ENCODE data around the gene ID1. TPM values are rescaled to one million over a fixed set of nuclear protein-coding genes. Genes with fewer than 3 reads are reported as not detected.
"Not testable (repeated sequence)": the region's sequence is repeated elsewhere in the genome, so short reads cannot be mapped to it uniquely, and the experiment has no call there.

The ID1 gene
- total RNA-seq, 1 experiment from 2014 or later, result 396 TPM

- DNase-seq, result no peak
- Histone ChIP-seq H3K9me3 (no peaks in the 10 kb centered on the region), H3K36me3 (peaks cover 26% of the 10 kb centered on the region), H3K4me3 (no peak overlapping the region), H3K27me3 (no peaks in the 10 kb centered on the region)
Observed at GRCh38 chr20:31570735-31571617, 34.1 kb upstream of the ID1 start.

DNA sequence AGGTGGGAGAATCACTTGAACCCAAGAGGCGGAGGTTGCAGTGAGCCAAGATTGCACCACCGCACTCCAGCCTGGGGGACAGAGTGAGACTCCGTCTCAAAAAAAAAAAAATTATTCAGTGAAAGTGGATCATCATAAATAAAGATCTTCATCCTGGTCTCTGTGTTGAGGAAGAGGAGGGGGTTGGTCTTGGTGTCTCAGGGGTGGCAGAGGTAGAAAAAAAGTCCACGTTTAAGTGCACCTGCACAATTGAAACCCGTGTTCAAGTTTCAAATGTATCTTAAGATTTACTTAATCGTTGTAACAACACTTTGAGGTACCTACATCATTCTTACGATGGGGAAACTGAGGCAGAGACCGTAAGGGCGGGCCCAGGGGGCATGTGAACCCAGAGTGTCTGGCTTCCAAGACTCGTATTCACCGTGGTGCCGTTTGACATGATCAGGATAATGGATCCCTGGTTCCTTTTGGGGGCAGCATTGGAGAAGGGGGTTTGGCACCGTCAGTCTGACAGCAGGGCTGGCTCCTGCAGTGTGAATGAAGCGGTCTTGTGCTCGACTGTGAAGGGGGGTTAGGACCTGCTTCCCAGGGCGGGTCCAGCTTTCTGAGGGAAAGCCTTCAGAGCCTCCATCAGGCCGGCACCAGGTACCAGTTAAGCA, 32.9 kb upstream of the ID1 start:
- Histone ChIP-seq H3K36me3 (peaks cover 19% of the 10 kb centered on the region), H3K9me3 (no peaks in the 10 kb centered on the region), H3K27me3 (no peaks in the 10 kb centered on the region), H3K4me3 (peak overlapping the region; percentile 32)
- no peak for DNase-seq

DNA sequence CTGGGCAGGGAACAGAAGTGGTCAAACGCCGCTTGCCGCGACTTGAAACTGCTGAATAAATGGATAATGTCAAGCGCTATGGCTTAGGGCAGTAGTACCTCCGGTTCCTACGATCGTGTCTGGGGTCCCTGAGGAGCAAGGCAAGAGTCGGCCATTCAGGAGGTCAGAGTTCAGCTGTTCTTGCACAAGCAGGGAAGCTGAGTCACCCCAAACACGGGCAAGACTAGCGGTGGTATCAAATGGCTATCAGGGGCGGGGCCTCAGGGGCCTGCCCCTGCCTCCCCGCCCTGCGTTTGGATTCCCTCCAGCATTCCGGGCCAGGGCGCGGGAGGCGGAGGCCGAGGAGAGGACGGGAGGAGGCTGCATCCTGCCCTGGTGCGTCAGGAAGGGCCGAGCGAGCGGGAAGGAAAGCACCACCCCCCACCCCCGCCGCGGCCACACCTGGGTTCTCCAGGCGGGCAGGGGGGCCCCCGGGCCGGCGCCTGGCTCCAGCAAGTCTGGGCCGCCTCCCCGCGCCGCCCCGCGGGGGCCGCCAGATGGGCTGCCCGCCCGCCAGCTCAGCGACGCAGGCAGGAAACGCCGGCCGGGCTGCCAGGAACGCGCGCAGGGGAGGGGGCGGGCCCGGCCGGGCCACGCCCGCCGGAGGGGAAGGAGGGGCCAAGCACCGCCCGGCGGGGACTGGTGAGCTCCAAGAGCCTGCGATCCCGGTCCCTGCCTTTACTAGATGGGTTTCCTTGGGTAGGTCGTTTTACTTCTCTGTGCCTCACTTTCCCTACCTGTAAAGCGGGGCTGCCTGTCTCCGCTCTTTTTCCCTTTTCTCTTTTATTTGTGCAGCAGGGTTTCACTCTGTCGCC, 32.2 kb upstream of the ID1 start:
- H3K9me3 ChIP-seq, result no peaks in the 10 kb centered on the region; the same call in 1 of the 2 replicates
- H3K36me3 ChIP-seq, result peaks cover 19% of the 10 kb centered on the region
- H3K4me3 ChIP-seq, result peak overlapping the region; percentile 43
- H3K27me3 ChIP-seq, result no peaks in the 10 kb centered on the region
- DNase-seq, result peak; percentile 98

DNA sequence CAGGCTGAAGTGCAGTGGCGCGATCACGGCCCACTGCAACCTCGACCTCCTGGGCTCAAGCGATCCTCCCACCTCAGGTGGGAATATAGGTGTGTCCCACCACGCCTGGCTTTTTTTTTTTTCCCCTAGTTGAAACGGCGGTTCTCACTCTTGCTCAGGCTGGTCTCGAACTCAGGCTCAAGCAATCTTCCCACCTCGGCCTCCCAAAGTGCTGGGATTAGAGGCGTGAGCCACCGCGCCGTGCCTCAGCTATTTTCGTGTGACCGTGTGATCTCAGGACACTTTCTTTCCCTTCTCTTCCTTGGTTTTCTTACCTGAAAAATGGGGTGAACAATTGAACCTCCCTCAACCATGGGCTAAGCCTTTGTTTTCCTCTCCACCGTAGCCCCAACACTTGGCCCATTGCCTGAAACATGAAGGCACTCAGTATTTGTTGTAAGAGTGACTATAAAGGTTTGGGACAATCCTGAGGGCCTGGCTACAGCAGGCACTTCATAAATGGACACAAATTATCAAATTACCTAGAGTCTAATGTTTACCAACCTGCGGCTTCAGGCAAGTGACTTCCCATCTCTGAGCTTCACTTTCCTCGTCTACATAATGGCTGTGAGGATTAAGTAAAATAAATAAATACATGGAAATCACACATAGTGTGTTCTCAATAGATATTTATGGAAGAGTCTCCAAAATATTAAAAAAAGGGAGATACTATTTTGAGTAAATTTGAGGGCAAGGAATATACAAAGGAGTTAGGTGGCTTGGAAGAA, 31.4 kb upstream of the ID1 start:
- DNase-seq, result no peak
- no peaks in the 10 kb centered on the region for H3K27me3 ChIP-seq
- H3K9me3 ChIP-seq, result peaks cover 3% of the 10 kb centered on the region; the same call in 1 of the 2 replicates
- H3K36me3 ChIP-seq, result peaks cover 17% of the 10 kb centered on the region
- peak overlapping the region; percentile 43 for H3K4me3 ChIP-seq

- not testable (repeated sequence) for DNase-seq, H3K36me3 ChIP-seq
Observed at GRCh38 chr20:31574986-31575385, 30.1 kb upstream of the ID1 start.

GRCh38 chr20:31576751-31577150, 28.3 kb upstream of the ID1 start:
- H3K9me3 ChIP-seq, result peaks cover 3% of the 10 kb centered on the region; the same call in 1 of the 2 replicates
- H3K4me3 ChIP-seq, result no peak overlapping the region
- DNase-seq, result no peak
- no peaks in the 10 kb centered on the region for H3K27me3 ChIP-seq
- H3K36me3 ChIP-seq, result no peaks in the 10 kb centered on the region

More at GRCh38 chr20:31574986-31575385, 30.1 kb upstream of the ID1 start:
- not testable (repeated sequence) for H3K4me3 ChIP-seq, H3K27me3 ChIP-seq, H3K9me3 ChIP-seq

DNA sequence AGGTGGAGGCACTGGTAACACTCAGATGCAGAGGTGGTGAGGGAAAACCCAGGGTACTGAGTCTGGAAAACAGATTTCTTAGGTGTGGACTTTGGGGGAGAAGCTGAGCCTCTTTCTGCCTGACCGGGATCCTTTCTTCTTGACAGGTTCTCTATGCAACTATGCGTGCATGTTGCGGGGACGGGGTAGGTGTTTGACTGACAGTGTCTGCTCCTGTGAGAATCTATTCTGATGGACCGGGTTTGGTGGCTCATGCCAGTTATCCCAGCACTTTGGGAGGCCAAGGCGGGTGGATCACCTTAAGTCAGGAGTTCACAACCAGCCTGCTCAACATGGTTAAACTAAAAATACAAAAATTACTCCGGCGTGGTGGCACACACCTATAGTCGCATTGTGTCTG, 27.9 kb upstream of the ID1 start:
- no peak for DNase-seq
- Histone ChIP-seq H3K27me3 (no peaks in the 10 kb centered on the region), H3K9me3 (peaks cover 3% of the 10 kb centered on the region; the same call in 1 of the 2 replicates), H3K4me3 (no peak overlapping the region), H3K36me3 (no peaks in the 10 kb centered on the region)

DNA sequence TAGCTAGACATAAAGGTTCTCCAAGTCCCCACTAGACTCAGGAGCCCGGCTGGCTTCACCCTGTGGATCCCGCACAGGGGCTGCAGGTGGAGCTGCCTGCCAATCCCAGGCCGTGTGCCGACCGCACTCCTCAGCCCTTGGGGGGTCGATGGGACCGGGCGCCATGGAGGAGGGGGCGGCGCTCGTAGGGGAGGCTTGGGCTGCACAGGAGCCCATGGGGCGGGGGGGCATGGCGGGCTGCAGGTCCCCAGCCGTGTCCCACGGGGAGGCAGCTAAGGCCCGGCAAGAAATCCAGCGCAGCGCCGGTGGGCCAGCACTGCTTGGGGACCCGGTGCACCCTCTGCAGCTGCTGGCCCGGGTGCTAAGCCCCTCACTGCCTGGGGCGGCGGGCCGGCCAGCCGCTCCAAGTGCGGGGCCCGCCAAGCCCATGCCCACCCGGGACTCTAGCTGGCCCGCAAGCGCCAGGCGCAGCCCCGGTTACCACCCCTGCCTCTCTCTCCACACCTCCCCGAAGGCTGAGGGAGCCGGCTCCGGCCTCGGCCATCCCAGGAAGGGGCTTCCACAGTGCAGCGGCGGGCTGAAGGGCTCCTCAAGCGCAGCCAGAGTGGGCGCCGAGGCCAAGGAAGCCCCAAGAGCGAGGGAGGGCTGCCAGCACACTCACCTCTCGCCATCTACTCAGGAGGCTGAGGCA, 26.5 kb upstream of the ID1 start:
- H3K36me3 ChIP-seq, result no peaks in the 10 kb centered on the region

DNA sequence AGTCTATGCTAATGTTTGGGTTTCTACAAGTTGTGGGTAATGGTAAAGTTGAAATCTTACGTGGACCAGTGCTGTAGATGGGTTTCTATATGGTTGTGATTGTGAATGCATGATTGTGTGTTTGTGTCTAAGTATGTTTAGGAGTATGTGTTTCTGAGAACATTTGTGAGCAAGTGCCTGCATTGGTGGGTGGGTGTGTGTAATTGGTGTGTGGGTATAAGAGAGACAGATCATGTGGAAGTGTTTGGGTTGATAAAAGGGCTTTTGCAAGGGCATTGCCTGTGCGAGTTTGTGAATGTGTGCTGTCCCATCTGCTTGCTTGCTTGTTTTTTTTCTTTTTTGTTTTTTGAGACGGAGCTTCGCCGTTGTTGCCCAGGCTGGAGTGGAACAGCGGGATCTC, 25.8 kb upstream of the ID1 start:
- no peaks in the 10 kb centered on the region for H3K27me3 ChIP-seq
- H3K9me3 ChIP-seq, result peaks cover 3% of the 10 kb centered on the region; the same call in 1 of the 2 replicates
- H3K36me3 ChIP-seq, result no peaks in the 10 kb centered on the region
- H3K4me3 ChIP-seq, result no peak overlapping the region
- DNase-seq, result no peak

More for the DNA sequence above, 26.5 kb upstream of the ID1 start:
- DNase-seq, result no peak
- H3K4me3 ChIP-seq, result no peak overlapping the region
- H3K27me3 ChIP-seq, result no peaks in the 10 kb centered on the region
- H3K9me3 ChIP-seq, result peaks cover 3% of the 10 kb centered on the region; the same call in 1 of the 2 replicates

DNA sequence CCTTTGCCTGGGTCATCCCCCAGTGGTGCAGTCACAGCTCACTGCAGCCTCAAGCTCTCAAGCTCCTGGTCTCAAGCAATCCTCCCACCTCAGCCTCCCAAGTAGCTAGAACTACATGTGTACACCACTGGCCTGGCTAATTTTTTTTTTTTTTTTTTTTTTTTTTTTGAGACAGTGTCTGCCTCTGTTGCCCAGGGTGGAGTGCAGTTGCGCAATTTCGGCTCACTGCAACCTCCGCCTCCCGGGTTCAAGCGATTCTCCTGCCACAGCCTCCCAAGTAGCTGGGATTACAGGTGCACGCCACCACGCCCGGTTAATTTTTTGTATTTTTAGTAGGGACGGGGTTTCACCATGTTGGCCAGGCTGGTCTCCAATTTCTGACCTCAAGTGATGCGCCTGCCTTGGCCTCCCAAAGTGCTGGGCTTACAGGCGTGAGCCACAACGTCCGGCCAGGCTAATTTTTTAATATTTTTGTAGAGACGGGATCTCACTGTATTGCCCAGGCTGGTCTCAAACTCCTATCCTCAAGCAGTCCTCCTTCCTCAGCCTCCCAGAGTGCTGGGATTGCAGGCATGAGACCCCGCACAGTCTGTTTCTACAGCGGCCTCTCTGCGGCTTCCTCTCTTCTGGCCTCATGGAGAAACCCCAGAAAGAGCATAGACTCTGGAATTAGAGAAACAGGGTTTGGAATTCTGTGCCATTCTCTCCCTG, 25.0 kb upstream of the ID1 start:
- H3K36me3 ChIP-seq, H3K27me3 ChIP-seq, DNase-seq, H3K4me3 ChIP-seq, H3K9me3 ChIP-seq: not testable (repeated sequence)

- peaks cover 3% of the 10 kb centered on the region; the same call in 1 of the 2 replicates for H3K9me3 ChIP-seq
- H3K27me3 ChIP-seq, result no peaks in the 10 kb centered on the region
- no peak for DNase-seq
- H3K36me3 ChIP-seq, result no peaks in the 10 kb centered on the region
- H3K4me3 ChIP-seq, result no peak overlapping the region
Observed at GRCh38 chr20:31580706-31581105, 24.4 kb upstream of the ID1 start.

- Histone ChIP-seq H3K27me3 (no peaks in the 10 kb centered on the region), H3K4me3 (no peak overlapping the region), H3K36me3 (no peaks in the 10 kb centered on the region), H3K9me3 (peaks cover 3% of the 10 kb centered on the region; the same call in 1 of the 2 replicates)
- no peak for DNase-seq
Observed at GRCh38 chr20:31581391-31581790, 23.7 kb upstream of the ID1 start.

DNA sequence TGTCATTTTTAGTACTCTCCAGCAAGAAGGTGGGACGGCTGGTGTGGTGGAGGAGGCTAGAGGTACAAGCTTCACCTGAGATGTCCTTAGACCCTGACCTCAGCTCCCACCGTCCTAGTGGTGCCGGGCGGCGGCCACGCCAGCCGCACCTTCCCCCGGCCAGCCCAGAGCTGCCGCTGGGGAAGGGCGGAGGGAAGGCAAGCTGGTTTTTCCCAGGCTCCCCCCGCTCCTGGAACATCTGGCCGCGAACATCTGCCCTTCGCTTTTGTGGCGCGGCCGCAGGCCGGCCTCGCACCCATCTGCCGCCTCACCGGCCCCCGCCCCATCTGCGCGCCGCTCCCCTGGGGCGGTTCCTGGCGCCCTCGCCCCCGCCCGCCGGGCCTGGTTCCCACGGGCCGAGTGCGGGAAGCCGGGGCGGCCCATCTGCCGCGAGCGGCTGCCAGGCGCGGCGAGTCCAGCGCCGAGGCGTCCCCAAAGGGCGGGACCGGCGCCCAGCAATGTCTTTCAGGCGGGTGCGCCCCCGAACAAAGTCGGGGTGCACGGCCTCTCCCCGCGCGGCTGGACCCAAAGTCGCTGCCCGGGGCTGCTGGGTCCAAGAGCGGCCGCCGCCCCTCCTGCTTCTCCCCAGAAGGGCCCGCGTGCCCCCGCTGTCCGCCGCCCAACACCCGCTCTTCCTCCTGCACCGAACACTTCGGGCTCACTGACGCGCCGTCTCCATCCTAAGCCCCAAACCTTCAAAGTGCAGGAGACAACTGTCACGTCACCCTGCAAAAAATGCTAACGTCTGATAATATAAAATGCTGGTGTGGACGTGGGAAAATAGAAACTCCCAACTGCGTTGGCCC, 17.3 kb upstream of the ID1 start:
- no peaks in the 10 kb centered on the region for H3K36me3 ChIP-seq
- H3K9me3 ChIP-seq, result no peaks in the 10 kb centered on the region
- H3K4me3 ChIP-seq, result peak overlapping the region; percentile 35
- H3K27me3 ChIP-seq, result no peaks in the 10 kb centered on the region
- peak; percentile 74 for DNase-seq

DNA sequence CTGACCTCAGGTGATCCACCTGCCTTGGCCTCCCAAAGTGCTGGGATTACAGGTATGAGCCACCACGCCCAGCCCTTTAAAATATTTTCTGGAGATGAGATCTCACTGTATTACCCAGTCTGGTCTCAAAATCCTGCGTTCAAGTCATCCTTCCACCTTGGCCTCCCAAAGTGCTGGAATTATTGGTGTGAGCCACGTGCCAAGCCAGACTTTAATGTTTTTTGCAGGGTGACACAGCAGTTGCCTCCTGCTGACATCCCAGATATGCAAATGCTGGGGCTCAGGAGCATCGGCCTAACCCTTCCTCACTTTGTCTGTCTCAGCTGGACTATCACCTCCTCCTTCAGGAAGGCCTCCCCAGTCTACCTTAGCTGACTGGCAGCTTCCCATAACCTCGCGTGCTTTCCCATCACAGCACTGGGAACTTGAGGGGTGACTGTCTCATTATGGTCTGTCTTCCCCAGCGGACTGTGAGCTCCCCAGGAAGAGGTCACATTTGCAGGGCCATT, 14.3 kb upstream of the ID1 start:
- Histone ChIP-seq H3K9me3 (no peaks in the 10 kb centered on the region), H3K36me3 (no peaks in the 10 kb centered on the region), H3K27me3 (no peaks in the 10 kb centered on the region), H3K4me3 (no peak overlapping the region)
- no peak for DNase-seq

Data from MG63 (cell line).